Measurements from ENCODE around the gene CEBPZ. TPM values are rescaled to one million over a fixed set of nuclear protein-coding genes. Genes with fewer than 3 reads are reported as not detected.

The CEBPZ gene, protein sequence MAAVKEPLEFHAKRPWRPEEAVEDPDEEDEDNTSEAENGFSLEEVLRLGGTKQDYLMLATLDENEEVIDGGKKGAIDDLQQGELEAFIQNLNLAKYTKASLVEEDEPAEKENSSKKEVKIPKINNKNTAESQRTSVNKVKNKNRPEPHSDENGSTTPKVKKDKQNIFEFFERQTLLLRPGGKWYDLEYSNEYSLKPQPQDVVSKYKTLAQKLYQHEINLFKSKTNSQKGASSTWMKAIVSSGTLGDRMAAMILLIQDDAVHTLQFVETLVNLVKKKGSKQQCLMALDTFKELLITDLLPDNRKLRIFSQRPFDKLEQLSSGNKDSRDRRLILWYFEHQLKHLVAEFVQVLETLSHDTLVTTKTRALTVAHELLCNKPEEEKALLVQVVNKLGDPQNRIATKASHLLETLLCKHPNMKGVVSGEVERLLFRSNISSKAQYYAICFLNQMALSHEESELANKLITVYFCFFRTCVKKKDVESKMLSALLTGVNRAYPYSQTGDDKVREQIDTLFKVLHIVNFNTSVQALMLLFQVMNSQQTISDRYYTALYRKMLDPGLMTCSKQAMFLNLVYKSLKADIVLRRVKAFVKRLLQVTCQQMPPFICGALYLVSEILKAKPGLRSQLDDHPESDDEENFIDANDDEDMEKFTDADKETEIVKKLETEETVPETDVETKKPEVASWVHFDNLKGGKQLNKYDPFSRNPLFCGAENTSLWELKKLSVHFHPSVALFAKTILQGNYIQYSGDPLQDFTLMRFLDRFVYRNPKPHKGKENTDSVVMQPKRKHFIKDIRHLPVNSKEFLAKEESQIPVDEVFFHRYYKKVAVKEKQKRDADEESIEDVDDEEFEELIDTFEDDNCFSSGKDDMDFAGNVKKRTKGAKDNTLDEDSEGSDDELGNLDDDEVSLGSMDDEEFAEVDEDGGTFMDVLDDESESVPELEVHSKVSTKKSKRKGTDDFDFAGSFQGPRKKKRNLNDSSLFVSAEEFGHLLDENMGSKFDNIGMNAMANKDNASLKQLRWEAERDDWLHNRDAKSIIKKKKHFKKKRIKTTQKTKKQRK
- 49.5 TPM for total RNA-seq

DNA sequence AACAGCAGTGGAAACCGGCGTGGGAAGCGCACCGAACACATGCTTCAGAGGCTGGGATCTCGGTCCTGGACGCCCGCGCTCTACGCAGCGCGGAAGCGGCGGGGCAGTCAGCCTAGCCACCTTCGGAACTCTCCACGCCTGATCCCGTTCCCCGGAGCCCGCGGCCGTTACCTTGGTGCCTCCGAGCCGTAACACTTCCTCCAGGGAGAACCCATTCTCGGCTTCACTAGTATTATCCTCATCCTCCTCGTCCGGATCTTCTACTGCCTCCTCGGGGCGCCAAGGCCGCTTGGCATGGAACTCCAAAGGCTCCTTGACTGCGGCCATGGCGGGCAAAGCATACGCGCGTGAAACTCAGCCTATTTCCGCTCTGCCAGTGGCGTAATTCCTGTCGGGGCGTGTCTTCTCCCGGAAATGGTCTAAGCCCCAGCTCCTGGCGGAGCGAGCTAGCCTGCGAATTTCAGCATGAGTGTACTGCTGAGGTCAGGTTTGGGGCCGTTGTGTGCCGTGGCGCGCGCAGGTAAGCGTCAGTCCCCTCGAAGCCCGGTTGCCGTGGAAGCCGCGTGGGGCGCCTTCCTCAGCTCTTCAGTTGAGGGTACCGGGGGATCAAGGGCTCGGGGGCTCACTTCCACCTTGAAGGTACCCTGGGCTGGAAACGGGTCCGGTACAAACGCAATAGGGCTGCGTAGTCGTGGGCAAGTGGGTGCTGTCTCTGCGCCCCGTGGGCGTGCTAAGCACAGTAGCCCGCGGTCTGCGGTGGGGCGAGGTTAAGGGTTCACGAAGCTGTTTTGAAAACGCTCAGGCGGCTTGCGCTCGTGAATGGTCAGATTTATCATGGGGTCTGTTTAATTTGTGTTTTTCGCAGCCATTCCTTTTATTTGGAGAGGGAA is at the start of gene CEBPZ, which contains the start of gene NDUFAF7:
TSS of gene CEBPZ (minus strand) at position 356 of the 890 bp plus-strand sequence. CDS start at position 327, 29 bp downstream.
TSS of gene NDUFAF7 (plus strand) at position 418 of the 890 bp plus-strand sequence. CDS start at position 466, 48 bp downstream.

DNA sequence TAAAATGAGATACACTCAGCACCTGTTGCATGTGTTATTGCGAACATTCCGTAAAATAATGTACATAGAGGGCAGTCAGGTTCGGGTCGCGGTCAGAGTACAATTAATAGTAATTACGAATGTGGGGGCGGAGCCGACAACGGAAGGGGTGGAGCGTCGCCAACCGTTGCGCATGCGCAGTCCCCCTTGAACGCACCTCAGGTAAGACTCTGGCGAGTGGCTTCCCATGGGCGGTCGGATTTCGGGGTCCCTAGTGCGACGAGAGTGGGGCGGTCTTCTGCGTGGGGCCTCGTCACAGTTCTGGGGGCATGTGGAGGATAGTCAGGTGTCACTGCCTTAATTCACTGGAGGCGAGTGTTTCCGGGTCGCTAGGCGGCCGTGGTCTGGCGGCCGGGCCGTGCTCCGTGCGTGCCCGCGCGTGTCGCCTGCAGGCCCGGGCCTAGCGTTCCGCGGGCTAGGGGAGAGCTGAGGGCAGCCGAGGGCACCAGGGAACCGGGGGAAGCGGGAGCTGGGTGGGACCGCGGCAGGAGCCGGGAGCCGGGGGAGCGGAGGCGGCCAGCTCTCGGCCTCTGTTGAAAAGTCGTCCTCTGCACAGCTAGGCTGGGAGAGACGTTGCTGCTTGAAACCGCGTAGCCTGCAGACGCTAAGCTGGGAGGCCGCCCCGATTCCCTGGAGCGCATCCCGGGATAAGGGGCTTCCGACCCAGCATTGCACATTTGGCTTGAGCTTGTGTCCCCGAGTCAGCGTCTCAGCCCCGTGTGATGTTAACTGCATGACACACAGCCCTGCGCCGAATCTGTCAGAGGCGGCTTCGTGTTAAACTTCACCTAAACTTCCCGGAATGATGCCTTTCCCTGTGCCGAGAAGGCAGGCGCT is 34.8 kb downstream of the CEBPZ start, which contains the start of gene CEBPZOS:
TSS of gene CEBPZOS (plus strand) at position 177 of the 876 bp plus-strand sequence. CDS start 3,209 bp downstream, outside the sequence.

DNA sequence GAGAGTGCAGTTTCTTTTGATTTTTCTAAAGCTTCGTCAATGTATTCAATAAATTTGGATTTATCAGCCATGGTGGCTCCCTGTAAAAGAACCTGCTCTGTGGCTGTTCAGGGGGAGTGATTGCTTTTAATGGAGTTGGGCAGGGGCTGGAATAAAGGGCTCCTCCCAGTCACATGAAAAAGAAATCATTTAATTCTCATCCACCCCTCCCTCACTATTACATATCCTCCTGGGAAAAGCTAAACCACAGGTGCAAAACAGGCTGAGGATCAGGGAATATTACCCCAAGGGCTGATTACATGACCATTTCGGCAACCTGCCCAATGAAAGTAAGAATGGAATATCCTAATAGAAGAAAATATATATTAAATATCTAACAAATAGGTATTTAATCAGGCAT is 42.8 kb downstream of the CEBPZ start, which contains the start of gene SULT6B1:
TSS of gene SULT6B1 (minus strand) at position 101 of the 400 bp plus-strand sequence. CDS start at position 71, 30 bp downstream.

DNA sequence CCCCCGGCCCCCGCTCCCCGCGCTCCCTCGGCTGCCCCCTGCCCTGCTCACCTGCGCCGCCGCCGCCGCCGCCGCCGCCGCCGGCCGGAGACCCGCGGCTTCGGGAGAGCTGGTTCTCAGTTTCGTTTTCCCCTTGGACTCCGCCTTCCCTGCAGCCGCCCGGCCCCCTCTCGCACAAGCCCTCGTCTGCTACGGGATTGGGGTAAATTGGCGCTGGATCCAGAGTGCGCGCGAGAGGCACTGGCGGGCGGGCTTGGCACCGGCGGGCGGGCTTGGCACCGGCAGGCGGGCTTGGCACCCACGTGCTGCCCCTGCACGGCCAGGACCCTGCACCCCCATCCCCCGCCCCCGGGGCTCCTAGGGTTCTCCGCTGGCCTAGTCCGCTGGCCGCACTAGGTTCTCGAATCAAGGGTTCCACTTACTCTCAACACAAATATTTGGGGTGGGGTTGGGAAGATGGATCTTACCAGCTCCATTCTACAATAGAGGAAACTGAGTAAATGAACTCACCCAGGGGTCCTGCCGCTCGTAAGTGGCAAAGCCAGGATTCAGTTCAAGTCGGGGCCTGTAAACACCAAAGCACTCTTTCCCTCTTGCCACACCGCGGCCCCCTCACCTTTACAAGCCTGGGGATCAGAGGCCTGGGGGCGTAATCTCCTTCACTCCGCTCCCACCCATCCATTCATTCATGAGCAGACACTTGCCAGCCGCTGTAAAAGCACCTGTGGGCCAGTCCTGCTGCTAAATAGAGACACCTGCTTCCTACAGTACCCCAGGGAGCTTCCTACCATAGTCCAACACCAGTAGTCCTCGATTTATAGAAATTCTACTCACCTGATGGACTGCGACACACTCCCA is 74.3 kb downstream of the CEBPZ start, which contains the start of gene EIF2AK2:
TSS of gene EIF2AK2 (minus strand) at position 124 of the 858 bp plus-strand sequence. CDS start 9,174 bp downstream, outside the sequence.

Other genes with a start within 250 kb of the CEBPZ start
- gene HEATR5B, start 147.2 kb downstream of the CEBPZ start, total RNA-seq: 137 TPM
- gene GPATCH11, start 147.1 kb downstream of the CEBPZ start, total RNA-seq: 16.3 TPM
- 53.5 TPM for gene EIF2AK2, start 74.6 kb downstream of the CEBPZ start, total RNA-seq
- not detected for gene SULT6B1, start 42.9 kb downstream of the CEBPZ start, total RNA-seq
- 26.6 TPM for gene CEBPZOS, start 35.1 kb downstream of the CEBPZ start, total RNA-seq
- gene NDUFAF7, start 62 bp upstream of the CEBPZ start, total RNA-seq: 66.0 TPM
- gene PRKD3, start 93.2 kb upstream of the CEBPZ start, total RNA-seq: 43.2 TPM
- 10.3 TPM for gene QPCT, start 113.0 kb upstream of the CEBPZ start, total RNA-seq

Measured in parietal lobe (tissue), 1 donor.